HepG2 (cell line): ENCODE measurements around the gene ADI1.

ENCODE experiments used
- NCOA2 ChIP-seq: sonication (generic); formaldehyde crosslinking; IDR thresholded peaks from 2 replicates; pipeline ENCODE4 v1.8.0; 2022; ENCODE audit warnings: inconsistent platforms
- SIN3B ChIP-seq: fragments of 150-350 bp; IDR thresholded peaks from 2 replicates; pipeline ENCODE4 v1.6.1; 2014; ENCODE audit warnings: low read length

GRCh38 chr2:3536682-3537632 lies 17.6 kb upstream of the ADI1 start:
- TF ChIP-seq NCOA2 (CRISPR knock-in tag) (no peak), SIN3B (no peak)
